Vagina (tissue), 2 donors: ENCODE results near the gene TRAPPC10.

Experiments
- POLR2A ChIP-seq, 2 donors: fragments of 450-650 bp; IDR thresholded peaks; one replicate each; pipeline ENCODE4 v1.6.1; 2017; ENCODE audit warnings: antibody characterized with exemption in 2 of 2, mild to moderate bottlenecking in 2 of 2, moderate library complexity in 2 of 2
- POLR2AphosphoS5 ChIP-seq, 2 donors: sonication (generic); formaldehyde crosslinking; IDR thresholded peaks; one replicate each; pipeline ENCODE4 v1.9.0; 2017; ENCODE audit warnings: antibody characterized with exemption in 2 of 2, mild to moderate bottlenecking in 2 of 2, low read depth in 1 of 2; ENCODE audit not compliant: insufficient read depth in 1 of 2
- TF ChIP-seq, protein P1 (sequence below), 3 experiments: fragments of 450-650 bp in 2 of 3; fragments of 200-600 bp in 1 of 3; sonication (generic) in 1 of 3; IDR thresholded peaks; one replicate each; pipeline ENCODE4 v1.5.1; 2017 to 2019; ENCODE audit warnings: antibody characterized with exemption in 3 of 3, mild to moderate bottlenecking in 2 of 3, moderate library complexity in 2 of 3

DNA sequence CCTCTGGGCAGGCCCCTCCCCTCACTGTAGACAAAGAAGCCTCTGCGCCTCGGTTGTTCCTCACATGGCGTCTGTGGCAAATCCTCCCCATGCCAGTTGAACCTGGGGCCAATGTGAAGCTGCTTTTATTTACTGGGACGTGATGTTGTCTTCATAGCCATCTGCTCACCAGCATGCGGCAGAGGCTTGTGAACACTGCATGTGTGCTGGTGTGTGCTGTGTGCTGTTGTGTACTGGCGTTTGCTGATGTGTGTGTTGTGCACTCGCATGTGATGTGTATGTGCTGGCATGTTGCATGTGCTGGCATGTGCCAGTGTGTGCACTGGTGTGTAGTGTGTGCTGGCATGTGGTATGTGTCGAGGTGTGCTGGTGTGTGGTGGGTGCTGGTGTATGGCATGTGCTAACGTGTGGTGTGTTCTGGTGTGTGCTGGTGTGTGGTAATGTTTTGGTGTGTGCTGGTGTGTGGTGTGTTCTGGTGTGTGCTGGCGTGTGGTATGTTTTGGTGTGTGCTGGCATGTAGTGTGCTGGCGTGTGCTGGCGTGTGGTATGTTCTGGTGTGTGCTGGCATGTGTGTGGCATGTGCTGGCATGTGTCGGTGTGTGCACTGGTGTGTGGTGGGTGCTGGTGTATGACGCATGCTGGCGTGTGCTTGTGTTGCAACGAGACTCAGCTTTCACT is 37.2 kb upstream of the TRAPPC10 start:
- no peak for TF ChIP-seq POLR2A (IDR thresholded peaks at IDR 0.05)
- TF ChIP-seq, protein P1, sequence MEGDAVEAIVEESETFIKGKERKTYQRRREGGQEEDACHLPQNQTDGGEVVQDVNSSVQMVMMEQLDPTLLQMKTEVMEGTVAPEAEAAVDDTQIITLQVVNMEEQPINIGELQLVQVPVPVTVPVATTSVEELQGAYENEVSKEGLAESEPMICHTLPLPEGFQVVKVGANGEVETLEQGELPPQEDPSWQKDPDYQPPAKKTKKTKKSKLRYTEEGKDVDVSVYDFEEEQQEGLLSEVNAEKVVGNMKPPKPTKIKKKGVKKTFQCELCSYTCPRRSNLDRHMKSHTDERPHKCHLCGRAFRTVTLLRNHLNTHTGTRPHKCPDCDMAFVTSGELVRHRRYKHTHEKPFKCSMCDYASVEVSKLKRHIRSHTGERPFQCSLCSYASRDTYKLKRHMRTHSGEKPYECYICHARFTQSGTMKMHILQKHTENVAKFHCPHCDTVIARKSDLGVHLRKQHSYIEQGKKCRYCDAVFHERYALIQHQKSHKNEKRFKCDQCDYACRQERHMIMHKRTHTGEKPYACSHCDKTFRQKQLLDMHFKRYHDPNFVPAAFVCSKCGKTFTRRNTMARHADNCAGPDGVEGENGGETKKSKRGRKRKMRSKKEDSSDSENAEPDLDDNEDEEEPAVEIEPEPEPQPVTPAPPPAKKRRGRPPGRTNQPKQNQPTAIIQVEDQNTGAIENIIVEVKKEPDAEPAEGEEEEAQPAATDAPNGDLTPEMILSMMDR (IDR thresholded peaks at IDR 0.05): no peak
- no peak for TF ChIP-seq POLR2AphosphoS5 (IDR thresholded peaks at IDR 0.05; ENCODE audit: insufficient read depth in 1 of 2, low read depth in 1 of 2)
